HG03558 (cell line): ENCODE data around the gene TAF4.

ENCODE experiments used
- ATAC-seq: cut with Tn5 transposase; IDR thresholded peaks from one replicate; pipeline ENCODE4 v1.9.1; 2021; ENCODE audit warnings: moderate number of reproducible peaks; ENCODE audit not compliant: unreplicated experiment; ENCODE audit errors: extremely low read depth

Gene TAF4

DNA sequence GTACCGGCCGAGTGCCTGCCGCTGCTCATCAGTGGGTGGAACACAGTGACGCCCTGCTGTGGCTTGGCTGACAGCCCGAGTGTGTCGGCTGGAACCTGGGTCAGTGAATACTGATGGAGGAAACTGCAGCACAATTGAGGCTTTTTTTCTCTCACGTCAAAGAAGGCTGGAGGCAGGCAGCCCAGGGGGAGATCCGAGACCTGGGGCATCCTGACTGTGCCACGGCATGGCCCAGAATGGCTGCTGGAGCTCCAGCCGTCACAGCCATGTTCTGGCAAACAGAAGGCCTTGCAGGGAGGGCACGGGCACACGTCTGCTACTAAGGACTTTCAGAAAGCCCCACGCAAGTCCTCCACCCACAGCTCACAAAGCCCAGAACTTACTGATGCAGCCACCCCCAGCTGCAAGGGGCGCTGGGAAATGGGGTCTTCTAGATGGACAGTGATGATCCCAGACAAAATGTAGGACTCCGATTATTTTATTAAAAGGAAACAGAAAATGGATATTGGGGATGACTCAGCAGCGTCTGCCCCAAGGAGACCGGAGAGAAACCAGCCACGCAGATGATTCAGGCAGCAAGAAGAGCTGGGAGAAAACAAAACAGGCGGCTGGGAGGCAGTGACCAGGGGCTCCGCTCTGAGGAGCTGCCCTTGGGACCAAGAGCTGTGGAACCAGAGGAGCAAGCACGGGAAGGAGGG is 140.0 kb downstream of the TAF4 start:
- ATAC-seq: no peak

DNA sequence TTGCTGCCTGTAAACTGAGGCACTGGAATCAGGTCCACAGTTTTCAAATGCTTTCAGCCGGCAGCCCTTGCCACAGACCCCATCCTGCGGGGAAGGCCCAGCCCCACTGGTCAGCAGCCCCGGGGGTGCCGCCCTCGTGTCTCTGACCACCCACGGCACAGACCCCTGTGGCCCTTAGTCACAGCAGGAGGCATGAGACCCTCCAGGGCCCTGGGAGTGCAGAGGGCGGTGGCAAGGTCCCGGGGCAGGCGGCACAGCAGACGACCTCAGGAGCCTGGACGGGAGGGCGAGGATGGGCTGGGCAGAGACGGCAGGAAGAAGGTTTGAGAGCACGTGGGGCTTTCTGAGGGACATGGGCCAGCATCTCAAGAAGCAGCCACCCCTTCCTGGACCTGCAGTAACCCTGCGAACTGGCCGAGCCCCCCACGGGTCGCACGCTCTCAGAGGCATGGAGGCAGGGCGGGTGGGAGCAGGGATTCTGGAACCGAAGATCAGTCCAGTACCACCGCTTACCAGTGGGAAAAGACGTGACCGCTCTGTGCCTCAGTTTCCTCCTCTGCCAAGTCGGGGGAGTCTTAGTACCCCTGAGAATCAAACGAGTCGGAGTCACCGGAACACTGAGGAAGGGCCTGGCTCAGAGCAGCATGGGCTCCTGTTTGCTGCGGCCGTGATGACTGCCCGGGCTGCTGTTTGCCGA is 140.7 kb downstream of the TAF4 start:
- no peak for ATAC-seq
